HepG2 (cell line): ENCODE results near the gene SP5. TPM values are rescaled to one million over a fixed set of nuclear protein-coding genes. Genes with fewer than 3 reads are reported as not detected.

ENCODE experiments used
- DRAP1 ChIP-seq: IDR thresholded peaks from 2 replicates; pipeline ENCODE4 v1.6.1; 2016; ENCODE audit warnings: missing genetic modification reagents, missing compliant biosample characterization
- GPBP1L1 ChIP-seq: sonication (generic); formaldehyde crosslinking; IDR thresholded peaks from 2 replicates; pipeline ENCODE4 v1.5.0; 2020; ENCODE audit warnings: mild to moderate bottlenecking, missing genetic modification reagents
- ISL2 ChIP-seq: sonication (generic); formaldehyde crosslinking; IDR thresholded peaks from 2 replicates; pipeline ENCODE4 v1.5.0; 2020; ENCODE audit warnings: missing genetic modification reagents
- REST ChIP-seq, 2 experiments: IDR thresholded peaks; 2 replicates each; pipeline ENCODE4 v1.6.1; 2011 to 2012; ENCODE audit warnings: low read length in 2 of 2, borderline replicate concordance in 1 of 2, low read depth in 1 of 2, mild to moderate bottlenecking in 1 of 2, moderate library complexity in 1 of 2
- ZBTB46 ChIP-seq: sonication (generic); formaldehyde crosslinking; IDR thresholded peaks from 2 replicates; pipeline ENCODE4 v1.4.0; 2020; ENCODE audit warnings: mild to moderate bottlenecking, missing genetic modification reagents, borderline replicate concordance
- ZNF501 ChIP-seq: sonication (generic); formaldehyde crosslinking; IDR thresholded peaks from 2 replicates; pipeline ENCODE4 v1.5.1; 2020; ENCODE audit warnings: mild to moderate bottlenecking, moderate library complexity, missing genetic modification reagents
- ZNF546 ChIP-seq: sonication (generic); formaldehyde crosslinking; conservative IDR thresholded peaks from 2 replicates; pipeline ENCODE4 v1.8.1; 2023; ENCODE audit warnings: mild to moderate bottlenecking, missing genetic modification reagents
- ZNF572 ChIP-seq: sonication (generic); formaldehyde crosslinking; IDR thresholded peaks from 2 replicates; pipeline ENCODE4 v1.5.1; 2020; ENCODE audit warnings: mild to moderate bottlenecking, missing genetic modification reagents
- ZNF724P ChIP-seq: sonication (generic); formaldehyde crosslinking; IDR thresholded peaks from 2 replicates; pipeline ENCODE4 v1.8.0; 2022; ENCODE audit warnings: missing genetic modification reagents, borderline replicate concordance
- ZNF850 ChIP-seq: sonication (generic); formaldehyde crosslinking; conservative IDR thresholded peaks from 2 replicates; pipeline ENCODE4 v1.9.0; 2021; ENCODE audit warnings: mild to moderate bottlenecking, missing genetic modification reagents
- ZSCAN21 ChIP-seq: sonication (generic); formaldehyde crosslinking; IDR thresholded peaks from 2 replicates; pipeline ENCODE4 v1.8.0; 2022; ENCODE audit warnings: mild to moderate bottlenecking, missing genetic modification reagents, moderate library complexity, borderline replicate concordance
- polyA plus RNA-seq, 8 experiments: library from polyadenylated mRNA; depleted of rRNA in 3 of 8; stranded (reverse) in 7 of 8; unstranded in 1 of 8; fragments of >200 nt; fragmentation: Illumina TruSeq in 4 of 8; extraction: Trizol in 4 of 8; gene quantifications; 2 replicates each; pipeline versions ENCODE4 v1.2.1 to v1.2.3, GENCODE V29; 2011 to 2016; ENCODE audit warnings: low read depth in 4 of 8, missing spikeins in 1 of 8, mixed read lengths in 1 of 8; ENCODE audit not compliant: insufficient read depth in 1 of 8
- total RNA-seq, 5 experiments: library from RNA; depleted of rRNA; stranded (reverse); fragments of >200 nt; fragmentation: Illumina TruSeq; extraction: Trizol; gene quantifications; 2 replicates each; pipeline ENCODE4 v1.2.3, GENCODE V29; 2016; ENCODE audit warnings: low read depth in 1 of 5
- TF ChIP-seq, protein P1 (sequence below): sonication (generic); formaldehyde crosslinking; conservative IDR thresholded peaks from 2 replicates; pipeline ENCODE4 v1.4.0; 2020; ENCODE audit warnings: mild to moderate bottlenecking, missing genetic modification reagents, moderate library complexity
- TF ChIP-seq, protein P2 (sequence below): sonication (generic); formaldehyde crosslinking; IDR thresholded peaks from 2 replicates; pipeline ENCODE4 v1.8.0; 2022; ENCODE audit warnings: missing genetic modification reagents, mild to moderate bottlenecking, inconsistent platforms, borderline replicate concordance

Gene SP5
- total and polyA plus RNA-seq, 2 of the 13 experiments (the other 11 are each of a cell fraction or from before 2014, with no cell fraction given), result 50.8 to 119 TPM

DNA sequence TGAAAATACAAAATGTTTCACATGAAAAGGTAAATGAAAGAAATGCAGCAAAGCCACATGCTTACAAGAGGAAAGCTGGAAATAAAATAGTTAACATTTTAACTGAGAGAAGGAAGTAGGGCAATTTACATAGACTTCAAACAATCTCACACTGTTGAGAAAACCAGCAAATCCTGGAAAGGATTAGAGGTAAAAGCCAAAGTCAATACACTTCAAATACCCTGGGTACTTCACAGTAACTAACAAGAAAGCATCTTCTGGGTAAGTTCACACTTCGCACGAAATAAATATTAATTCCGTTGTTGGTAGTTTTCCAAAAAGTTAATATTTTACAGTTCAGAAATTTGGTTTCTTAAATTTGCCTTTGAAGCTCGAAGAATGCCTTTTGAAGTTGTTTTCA, 51.6 kb downstream of the SP5 start (continued):
- TF ChIP-seq ZSCAN21 (CRISPR knock-in tag) (no peak), ZNF850 (CRISPR knock-in tag) (no peak), GPBP1L1 (CRISPR knock-in tag) (no peak), ZBTB46 (CRISPR knock-in tag) (no peak), ZNF501 (CRISPR knock-in tag) (no peak), DRAP1 (CRISPR knock-in tag) (0 out of 2 replicates have a peak, but pooled peaks have one; percentile 12), ISL2 (CRISPR knock-in tag) (peak; percentile 51), REST (IDR thresholded peaks at IDR 0.05; ENCODE audit: borderline replicate concordance in 1 of 2, low read depth in 1 of 2, low read length in 2 of 2) (no peak), ZNF546 (CRISPR knock-in tag) (no peak), ZNF724P (CRISPR knock-in tag) (no peak), ZNF572 (no peak)
- TF ChIP-seq, protein P1, sequence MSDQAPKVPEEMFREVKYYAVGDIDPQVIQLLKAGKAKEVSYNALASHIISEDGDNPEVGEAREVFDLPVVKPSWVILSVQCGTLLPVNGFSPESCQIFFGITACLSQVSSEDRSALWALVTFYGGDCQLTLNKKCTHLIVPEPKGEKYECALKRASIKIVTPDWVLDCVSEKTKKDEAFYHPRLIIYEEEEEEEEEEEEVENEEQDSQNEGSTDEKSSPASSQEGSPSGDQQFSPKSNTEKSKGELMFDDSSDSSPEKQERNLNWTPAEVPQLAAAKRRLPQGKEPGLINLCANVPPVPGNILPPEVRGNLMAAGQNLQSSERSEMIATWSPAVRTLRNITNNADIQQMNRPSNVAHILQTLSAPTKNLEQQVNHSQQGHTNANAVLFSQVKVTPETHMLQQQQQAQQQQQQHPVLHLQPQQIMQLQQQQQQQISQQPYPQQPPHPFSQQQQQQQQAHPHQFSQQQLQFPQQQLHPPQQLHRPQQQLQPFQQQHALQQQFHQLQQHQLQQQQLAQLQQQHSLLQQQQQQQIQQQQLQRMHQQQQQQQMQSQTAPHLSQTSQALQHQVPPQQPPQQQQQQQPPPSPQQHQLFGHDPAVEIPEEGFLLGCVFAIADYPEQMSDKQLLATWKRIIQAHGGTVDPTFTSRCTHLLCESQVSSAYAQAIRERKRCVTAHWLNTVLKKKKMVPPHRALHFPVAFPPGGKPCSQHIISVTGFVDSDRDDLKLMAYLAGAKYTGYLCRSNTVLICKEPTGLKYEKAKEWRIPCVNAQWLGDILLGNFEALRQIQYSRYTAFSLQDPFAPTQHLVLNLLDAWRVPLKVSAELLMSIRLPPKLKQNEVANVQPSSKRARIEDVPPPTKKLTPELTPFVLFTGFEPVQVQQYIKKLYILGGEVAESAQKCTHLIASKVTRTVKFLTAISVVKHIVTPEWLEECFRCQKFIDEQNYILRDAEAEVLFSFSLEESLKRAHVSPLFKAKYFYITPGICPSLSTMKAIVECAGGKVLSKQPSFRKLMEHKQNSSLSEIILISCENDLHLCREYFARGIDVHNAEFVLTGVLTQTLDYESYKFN, result peak; percentile 30
- TF ChIP-seq, protein P2, sequence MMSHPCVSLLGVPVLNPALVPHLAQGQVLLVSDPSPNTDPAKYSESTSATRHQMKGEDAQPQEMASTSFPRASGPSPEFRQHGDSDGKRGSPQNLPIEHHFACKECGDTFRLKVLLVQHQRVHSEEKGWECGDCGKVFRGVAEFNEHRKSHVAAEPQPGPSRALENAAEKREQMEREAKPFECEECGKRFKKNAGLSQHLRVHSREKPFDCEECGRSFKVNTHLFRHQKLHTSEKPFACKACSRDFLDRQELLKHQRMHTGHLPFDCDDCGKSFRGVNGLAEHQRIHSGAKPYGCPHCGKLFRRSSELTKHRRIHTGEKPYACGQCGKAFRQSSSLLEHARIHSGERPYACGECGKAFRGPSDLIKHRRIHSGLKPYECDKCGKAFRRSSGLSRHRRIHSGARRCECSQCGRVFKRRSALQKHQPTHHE (CRISPR knock-in tag), result no peak
